ENCODE data around the gene IFNA6.
"Not testable (repeated sequence)": the region's sequence is repeated elsewhere in the genome, so short reads cannot be mapped to it uniquely, and the experiment has no call there.

Gene IFNA6

GRCh38 chr9:21367169-21367568 lies 16.5 kb upstream of the IFNA6 start:
- DNase-seq (ENCODE audit: low read depth): not testable (repeated sequence)

GRCh38 chr9:21362287-21362686 lies 11.6 kb upstream of the IFNA6 start:
- H3K9me3 ChIP-seq (ENCODE audit: control insufficient read depth, low read length): no peaks in the 10 kb centered on the region
- no peak overlapping the region for H3K9ac ChIP-seq (ENCODE audit: low read length)
- no peak for DNase-seq (ENCODE audit: low read depth)
- peaks cover 4% of the 10 kb centered on the region for H3K27me3 ChIP-seq (replicated peaks; ENCODE audit: control insufficient read depth, insufficient read depth, low read length)
- no peaks in the 10 kb centered on the region for H3K4me1 ChIP-seq (ENCODE audit: control insufficient read depth, insufficient read depth, low read length)
- H3K36me3 ChIP-seq (ENCODE audit: control insufficient read depth, insufficient read depth, low read length, severe bottlenecking): no peaks in the 10 kb centered on the region
- no peak overlapping the region for H3K4me3 ChIP-seq (ENCODE audit: low read length)

More at GRCh38 chr9:21367169-21367568, 16.5 kb upstream of the IFNA6 start:
- H3K4me1 ChIP-seq (ENCODE audit: control insufficient read depth, insufficient read depth, low read length); H3K9me3 ChIP-seq (ENCODE audit: control insufficient read depth, low read length); H3K4me3 ChIP-seq (ENCODE audit: low read length); H3K27me3 ChIP-seq (replicated peaks; ENCODE audit: control insufficient read depth, insufficient read depth, low read length); H3K9ac ChIP-seq (ENCODE audit: low read length); H3K36me3 ChIP-seq (ENCODE audit: control insufficient read depth, insufficient read depth, low read length, severe bottlenecking): not testable (repeated sequence)

- H3K4me1 ChIP-seq (ENCODE audit: control insufficient read depth, insufficient read depth, low read length): no peaks in the 10 kb centered on the region
- no peaks in the 10 kb centered on the region for H3K36me3 ChIP-seq (ENCODE audit: control insufficient read depth, insufficient read depth, low read length, severe bottlenecking)
- H3K9me3 ChIP-seq (ENCODE audit: control insufficient read depth, low read length): no peaks in the 10 kb centered on the region
- H3K4me3 ChIP-seq (ENCODE audit: low read length): no peak overlapping the region
- DNase-seq (ENCODE audit: low read depth): peak; percentile 17
- no peak overlapping the region for H3K9ac ChIP-seq (ENCODE audit: low read length)
- H3K27me3 ChIP-seq (replicated peaks; ENCODE audit: control insufficient read depth, insufficient read depth, low read length): no peaks in the 10 kb centered on the region
Observed at GRCh38 chr9:21357479-21358460, 7.1 kb upstream of the IFNA6 start.

GRCh38 chr9:21348430-21348970 lies 2.2 kb downstream of the IFNA6 start:
- Histone ChIP-seq H3K36me3 (ENCODE audit: control insufficient read depth, insufficient read depth, low read length, severe bottlenecking) (no peaks in the 10 kb centered on the region), H3K9ac (ENCODE audit: low read length) (no peak overlapping the region), H3K9me3 (ENCODE audit: control insufficient read depth, low read length) (peaks cover 6% of the 10 kb centered on the region), H3K27me3 (replicated peaks; ENCODE audit: control insufficient read depth, insufficient read depth, low read length) (no peaks in the 10 kb centered on the region), H3K4me1 (ENCODE audit: control insufficient read depth, insufficient read depth, low read length) (no peaks in the 10 kb centered on the region), H3K4me3 (ENCODE audit: low read length) (no peak overlapping the region)
- no peak for DNase-seq (ENCODE audit: low read depth)

- DNase-seq (ENCODE audit: low read depth): no peak
- H3K27me3 ChIP-seq (replicated peaks; ENCODE audit: control insufficient read depth, insufficient read depth, low read length): no peaks in the 10 kb centered on the region
- H3K9me3 ChIP-seq (ENCODE audit: control insufficient read depth, low read length): peaks cover 11% of the 10 kb centered on the region
- H3K4me1 ChIP-seq (ENCODE audit: control insufficient read depth, insufficient read depth, low read length): no peaks in the 10 kb centered on the region
- no peak overlapping the region for H3K4me3 ChIP-seq (ENCODE audit: low read length)
- no peak overlapping the region for H3K9ac ChIP-seq (ENCODE audit: low read length)
- no peaks in the 10 kb centered on the region for H3K36me3 ChIP-seq (ENCODE audit: control insufficient read depth, insufficient read depth, low read length, severe bottlenecking)
Observed at GRCh38 chr9:21340735-21341134, 10.0 kb downstream of the IFNA6 start.

- Histone ChIP-seq H3K9ac (ENCODE audit: low read length) (no peak overlapping the region), H3K9me3 (ENCODE audit: control insufficient read depth, low read length) (no peaks in the 10 kb centered on the region), H3K36me3 (ENCODE audit: control insufficient read depth, insufficient read depth, low read length, severe bottlenecking) (no peaks in the 10 kb centered on the region), H3K4me3 (ENCODE audit: low read length) (no peak overlapping the region), H3K27me3 (replicated peaks; ENCODE audit: control insufficient read depth, insufficient read depth, low read length) (no peaks in the 10 kb centered on the region), H3K4me1 (ENCODE audit: control insufficient read depth, insufficient read depth, low read length) (peaks cover 27% of the 10 kb centered on the region)
- no peak for DNase-seq (ENCODE audit: low read depth)
Observed at GRCh38 chr9:21336457-21336856, 14.2 kb downstream of the IFNA6 start.

GRCh38 chr9:21334701-21335632 lies 15.7 kb downstream of the IFNA6 start, which contains the start of gene KLHL9:
Gene KLHL9, minus strand, starts transcription at chr9:21335404. Its CDS starts 545 bp downstream, at chr9:21334859.
- peak; percentile 98 for DNase-seq (ENCODE audit: low read depth)
- H3K4me1 ChIP-seq (ENCODE audit: control insufficient read depth, insufficient read depth, low read length): peaks cover 42% of the 10 kb centered on the region
- no peaks in the 10 kb centered on the region for H3K36me3 ChIP-seq (ENCODE audit: control insufficient read depth, insufficient read depth, low read length, severe bottlenecking)
- H3K9ac ChIP-seq (ENCODE audit: low read length): peak within 1 kb of the TSS; percentile 99
- no peaks in the 10 kb centered on the region for H3K9me3 ChIP-seq (ENCODE audit: control insufficient read depth, low read length)
- no peaks in the 10 kb centered on the region for H3K27me3 ChIP-seq (replicated peaks; ENCODE audit: control insufficient read depth, insufficient read depth, low read length)
- H3K4me3 ChIP-seq (ENCODE audit: low read length): peak within 1 kb of the TSS; percentile 92

GRCh38 chr9:21333226-21333625 lies 17.5 kb downstream of the IFNA6 start:
- peaks cover 55% of the 10 kb centered on the region for H3K4me1 ChIP-seq (ENCODE audit: control insufficient read depth, insufficient read depth, low read length)
- H3K4me3 ChIP-seq (ENCODE audit: low read length): peak overlapping the region; percentile 92
- H3K36me3 ChIP-seq (ENCODE audit: control insufficient read depth, insufficient read depth, low read length, severe bottlenecking): no peaks in the 10 kb centered on the region
- no peaks in the 10 kb centered on the region for H3K27me3 ChIP-seq (replicated peaks; ENCODE audit: control insufficient read depth, insufficient read depth, low read length)
- H3K9ac ChIP-seq (ENCODE audit: low read length): no peak overlapping the region
- DNase-seq (ENCODE audit: low read depth): no peak
- no peaks in the 10 kb centered on the region for H3K9me3 ChIP-seq (ENCODE audit: control insufficient read depth, low read length)

GRCh38 chr9:21331676-21332402 lies 18.8 kb downstream of the IFNA6 start:
- Histone ChIP-seq H3K36me3 (ENCODE audit: control insufficient read depth, insufficient read depth, low read length, severe bottlenecking) (no peaks in the 10 kb centered on the region), H3K4me3 (ENCODE audit: low read length) (peak overlapping the region; percentile 92), H3K9ac (ENCODE audit: low read length) (peak overlapping the region; percentile 14), H3K27me3 (replicated peaks; ENCODE audit: control insufficient read depth, insufficient read depth, low read length) (no peaks in the 10 kb centered on the region), H3K9me3 (ENCODE audit: control insufficient read depth, low read length) (no peaks in the 10 kb centered on the region), H3K4me1 (ENCODE audit: control insufficient read depth, insufficient read depth, low read length) (peaks cover 55% of the 10 kb centered on the region)
- DNase-seq (ENCODE audit: low read depth): no peak

- peaks cover 24% of the 10 kb centered on the region for H3K36me3 ChIP-seq (ENCODE audit: control insufficient read depth, insufficient read depth, low read length, severe bottlenecking)
- H3K4me3 ChIP-seq (ENCODE audit: low read length): no peak overlapping the region
- H3K27me3 ChIP-seq (replicated peaks; ENCODE audit: control insufficient read depth, insufficient read depth, low read length): no peaks in the 10 kb centered on the region
- peaks cover 30% of the 10 kb centered on the region for H3K4me1 ChIP-seq (ENCODE audit: control insufficient read depth, insufficient read depth, low read length)
- no peak overlapping the region for H3K9ac ChIP-seq (ENCODE audit: low read length)
- no peaks in the 10 kb centered on the region for H3K9me3 ChIP-seq (ENCODE audit: control insufficient read depth, low read length)
- peak; percentile 78 for DNase-seq (ENCODE audit: low read depth)
Observed at GRCh38 chr9:21326526-21327139, 24.1 kb downstream of the IFNA6 start.
